GM12878 (cell line): ENCODE measurements around the gene TTLL6. TPM values are rescaled to one million over a fixed set of nuclear protein-coding genes. Genes with fewer than 3 reads are reported as not detected.

Experiments used
- ATAC-seq: fragments of 200-7000 bp; cut with Tn5 transposase; 3 replicates; pipeline ENCODE4 v1.9.1; 2020; ENCODE audit warnings: mild to moderate bottlenecking, moderate library complexity
- BruUV-seq: library from RNA; stranded (reverse); fragments of 400-500 nt; replicated peaks from 2 replicates; lab custom pipeline; 2021; lab: Mats Ljungman, UMichigan
- CTCF ChIA-PET: fragments of 300-600 bp; sonication (Branson Sonifier 250); formaldehyde crosslinking; extraction: SDS; loops from one replicate; lab custom pipeline; 2021; ENCODE audit warnings: inconsistent platforms; lab: Yijun Ruan, JAX
- POLR2A ChIA-PET: fragments of 350-600 bp; formaldehyde crosslinking; extraction: SDS; loops from one replicate; lab custom pipeline; 2021; ENCODE audit warnings: inconsistent platforms; lab: Charles Lee
- RAD21 ChIA-PET: fragments of 300-600 bp; sonication (Branson Sonifier 250); formaldehyde crosslinking; loops from one replicate; lab custom pipeline; 2023; ENCODE audit warnings: antibody characterized with exemption; ENCODE audit not compliant: unreplicated experiment; lab: Charles Lee
- SMC1A ChIA-PET: fragments of 300-600 bp; sonication (Branson Sonifier 250); formaldehyde crosslinking; loops from one replicate; lab custom pipeline; 2023; ENCODE audit not compliant: unreplicated experiment, uncharacterized antibody; lab: Charles Lee
- DNase-seq: peaks from one replicate; pipeline ENCODE4 v3.0.0-alpha.2; 2011; ENCODE audit warnings: low read depth, low spot score
- FAIRE-seq: peaks from 3 replicates; lab custom pipeline; 2011; peaks lifted over from hg19 to GRCh38; lab: Jason Lieb, UNC
- H2AFZ ChIP-seq: 2 replicates; pipeline ENCODE4 v1.6.0; 2011; ENCODE audit warnings: low read depth, low read length, control low read depth; ENCODE audit not compliant: control insufficient read depth
- H3K27ac ChIP-seq: 2 replicates; pipeline ENCODE4 v1.5.1; 2011; ENCODE audit warnings: control low read depth; ENCODE audit not compliant: control insufficient read depth, insufficient read depth
- H3K27me3 ChIP-seq, 2 experiments: replicated peaks in 1 of 2; 2 replicates each; pipeline versions ENCODE4 v1.6.0 to v1.6.1; 2011; ENCODE audit warnings: low read length in 1 of 2; ENCODE audit not compliant: control insufficient read depth in 2 of 2, insufficient read depth in 2 of 2
- H3K36me3 ChIP-seq, 2 experiments: 2 replicates each; pipeline ENCODE4 v1.5.1; 2011; ENCODE audit warnings: low read length in 1 of 2; ENCODE audit not compliant: control insufficient read depth in 2 of 2, insufficient read depth in 2 of 2
- H3K4me1 ChIP-seq: 2 replicates; pipeline ENCODE4 v1.6.1; 2011; ENCODE audit warnings: mild to moderate bottlenecking, low read length, moderate library complexity, mixed read lengths; ENCODE audit not compliant: control insufficient read depth, insufficient read depth
- H3K4me2 ChIP-seq: 2 replicates; pipeline ENCODE4 v1.6.0; 2011; ENCODE audit warnings: control low read depth; ENCODE audit not compliant: control insufficient read depth, insufficient read depth
- H3K4me3 ChIP-seq: fragments of 200-600 bp; sonication (generic); 2 replicates; pipeline ENCODE4 v1.5.1; 2016
- H3K79me2 ChIP-seq: 2 replicates; pipeline ENCODE4 v1.6.0; 2011; ENCODE audit warnings: low read length; ENCODE audit not compliant: control insufficient read depth, insufficient read depth
- H3K9ac ChIP-seq: 2 replicates; pipeline ENCODE4 v1.8.0; 2011; ENCODE audit warnings: low read length, control low read depth, mixed read lengths; ENCODE audit not compliant: control insufficient read depth, insufficient read depth
- H3K9me3 ChIP-seq: replicated peaks from 3 replicates; pipeline ENCODE4 v1.5.1; 2011; ENCODE audit warnings: mild to moderate bottlenecking, low read length; ENCODE audit not compliant: control insufficient read depth, insufficient read depth
- H4K20me1 ChIP-seq: 2 replicates; pipeline ENCODE4 v1.6.0; 2011; ENCODE audit not compliant: control insufficient read depth, insufficient read depth
- CBFB ChIP-seq: IDR thresholded peaks from 2 replicates; pipeline ENCODE4 v1.6.1; 2016; ENCODE audit warnings: antibody characterized with exemption, low read depth
- CHD1 ChIP-seq: IDR thresholded peaks from 2 replicates; pipeline ENCODE4 v1.6.1; 2012; ENCODE audit warnings: low read depth, low read length, improper control_type of control experiment
- HDAC6 ChIP-seq: fragments of 200-600 bp; sonication (generic); IDR thresholded peaks from one replicate; pipeline ENCODE4 v1.8.0; 2017; ENCODE audit warnings: antibody characterized with exemption; ENCODE audit not compliant: unreplicated experiment
- IKZF1 ChIP-seq: fragments of 450-650 bp; conservative IDR thresholded peaks from 2 replicates; pipeline ENCODE4 v1.6.1; 2017; ENCODE audit warnings: antibody characterized with exemption, mild to moderate bottlenecking
- IKZF2 ChIP-seq, 2 experiments: fragments of 450-650 bp; IDR thresholded peaks; 2 replicates each; pipeline ENCODE4 v1.6.1; 2017; ENCODE audit warnings: mild to moderate bottlenecking in 2 of 2, moderate library complexity in 2 of 2
- KLF5 ChIP-seq: fragments of 450-650 bp; IDR thresholded peaks from 2 replicates; pipeline ENCODE4 v1.6.1; 2014; ENCODE audit warnings: mild to moderate bottlenecking; ENCODE audit not compliant: partially characterized antibody
- MTA2 ChIP-seq: fragments of 450-650 bp; IDR thresholded peaks from 2 replicates; pipeline ENCODE4 v1.6.1; 2016; ENCODE audit warnings: low read depth, mild to moderate bottlenecking, moderate library complexity
- POLR2AphosphoS2 ChIP-seq: IDR thresholded peaks from 2 replicates; pipeline ENCODE4 v1.6.1; 2011; ENCODE audit warnings: low read depth, mild to moderate bottlenecking, low read length, improper control_type of control experiment, moderate library complexity
- RAD21 ChIP-seq: IDR thresholded peaks from 2 replicates; pipeline ENCODE4 v1.6.1; 2011; ENCODE audit warnings: mild to moderate bottlenecking, low read depth, low read length, moderate library complexity; ENCODE audit not compliant: insufficient read depth
- RB1 ChIP-seq: fragments of 450-650 bp; formaldehyde crosslinking; IDR thresholded peaks from 2 replicates; pipeline ENCODE4 v1.6.1; 2017; ENCODE audit warnings: mild to moderate bottlenecking, borderline replicate concordance
- RFX5 ChIP-seq: IDR thresholded peaks from 2 replicates; pipeline ENCODE4 v1.6.1; 2011; ENCODE audit warnings: low read depth, low read length, improper control_type of control experiment
- STAT1 ChIP-seq: fragments of 450-650 bp; conservative IDR thresholded peaks from 2 replicates; pipeline ENCODE4 v1.6.1; 2014; ENCODE audit warnings: antibody characterized with exemption, mild to moderate bottlenecking
- STAT3 ChIP-seq: IDR thresholded peaks from 2 replicates; pipeline ENCODE4 v1.6.1; 2011; ENCODE audit warnings: low read depth, low read length, improper control_type of control experiment
- YY1 ChIP-seq: IDR thresholded peaks from 2 replicates; pipeline ENCODE4 v1.6.1; 2011; ENCODE audit warnings: low read depth, mild to moderate bottlenecking, low read length
- ZSCAN29 ChIP-seq: fragments of 450-650 bp; IDR thresholded peaks from 2 replicates; pipeline ENCODE4 v1.6.1; 2017; ENCODE audit warnings: mild to moderate bottlenecking, moderate library complexity
- WGBS: methylation state at CpG from one replicate; pipeline ENCODE4 v1.1.6; 2016; ENCODE audit warnings: low lambda C conversion rate; ENCODE audit not compliant: insufficient replicate concordance, insufficient coverage; ENCODE audit errors: missing lambda C conversion rate; 5-methylcytosine and 5-hydroxymethylcytosine counted together
- in situ Hi-C: fragments of 300-500 bp; cut with MboI; formaldehyde crosslinking; loops from 9 replicates; pipeline ENCODE4 v1.14.3; 2018; ENCODE audit warnings: mixed read lengths
- intact Hi-C: fragments of 100-400 bp; cut with micrococcal nuclease; formaldehyde crosslinking; loops from one replicate; pipeline ENCODE4 v1.14.2; 2022; ENCODE audit not compliant: unreplicated experiment
- polyA plus RNA-seq, 11 experiments: library from polyadenylated mRNA; depleted of rRNA in 4 of 11; unstranded in 6 of 11; stranded (reverse) in 5 of 11; fragments of >200 nt; fragmentation: Nextera tagmentation in 4 of 11; fragmentation: Illumina TruSeq in 1 of 11; extraction: Ambion mirVana in 4 of 11; extraction: Trizol in 1 of 11; gene quantifications; 1 replicate in 1 of 11; 2 replicates in 10 of 11; pipeline versions ENCODE4 v1.2.1 to v1.2.3, GENCODE V29; 2011 to 2016; ENCODE audit warnings: inconsistent platforms in 2 of 11, missing spikeins in 2 of 11, low read depth in 1 of 11
- total RNA-seq, 4 experiments: library from RNA; depleted of rRNA in 3 of 4; stranded (reverse); fragments of >200 nt in 3 of 4; fragmentation: Illumina TruSeq in 1 of 4; extraction: Trizol in 1 of 4; gene quantifications; 2 replicates each; pipeline versions ENCODE4 v1.2.1 to v1.2.3, GENCODE V29; 2013 to 2021
- TF ChIP-seq, protein P1 (sequence below): fragments of 450-650 bp; IDR thresholded peaks from 2 replicates; pipeline ENCODE4 v1.6.1; 2016; ENCODE audit warnings: mild to moderate bottlenecking
- TF ChIP-seq, protein P2 (sequence below): IDR thresholded peaks from 2 replicates; pipeline ENCODE4 v1.6.1; 2012; ENCODE audit warnings: low read length, inconsistent platforms

TTLL6 gene
- total and polyA plus RNA-seq, 10 of the 15 experiments (the other 5 are each of a cell fraction or from before 2014, with no cell fraction given): 0.06 to 0.36 (median 0.13) TPM; not detected in 4

- TF ChIP-seq MTA2 (no peak), YY1 (0 out of 2 replicates have a peak, but pooled peaks have one; percentile 8), KLF5 (no peak), ZSCAN29 (no peak), CHD1 (no peak), RB1 (no peak), RAD21 (peak; percentile 83)
- TF ChIP-seq, protein P1, sequence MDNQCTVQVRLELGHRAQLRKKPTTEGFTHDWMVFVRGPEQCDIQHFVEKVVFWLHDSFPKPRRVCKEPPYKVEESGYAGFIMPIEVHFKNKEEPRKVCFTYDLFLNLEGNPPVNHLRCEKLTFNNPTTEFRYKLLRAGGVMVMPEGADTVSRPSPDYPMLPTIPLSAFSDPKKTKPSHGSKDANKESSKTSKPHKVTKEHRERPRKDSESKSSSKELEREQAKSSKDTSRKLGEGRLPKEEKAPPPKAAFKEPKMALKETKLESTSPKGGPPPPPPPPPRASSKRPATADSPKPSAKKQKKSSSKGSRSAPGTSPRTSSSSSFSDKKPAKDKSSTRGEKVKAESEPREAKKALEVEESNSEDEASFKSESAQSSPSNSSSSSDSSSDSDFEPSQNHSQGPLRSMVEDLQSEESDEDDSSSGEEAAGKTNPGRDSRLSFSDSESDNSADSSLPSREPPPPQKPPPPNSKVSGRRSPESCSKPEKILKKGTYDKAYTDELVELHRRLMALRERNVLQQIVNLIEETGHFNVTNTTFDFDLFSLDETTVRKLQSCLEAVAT: no peak
These were observed 92.6 kb downstream of the TTLL6 start (continued) for GRCh38 chr17:48724251-48725003.

GRCh38 chr17:48723423-48724250 lies 93.4 kb downstream of the TTLL6 start:
- no peak overlapping the region for H2AFZ ChIP-seq
- peaks cover 39 to 63% of the 10 kb centered on the region in 2 experiments for H3K27me3 ChIP-seq
- H4K20me1 ChIP-seq: no peaks in the 10 kb centered on the region
- H3K4me3 ChIP-seq: no peak overlapping the region
- H3K27ac ChIP-seq: no peak overlapping the region
- ATAC-seq (peak; percentile 34; the same call in 1 of the 3 replicates), DNase-seq (no peak), FAIRE-seq (peak; percentile 47)
- no peak overlapping the region for H3K9ac ChIP-seq
- H3K4me2 ChIP-seq: peak overlapping the region; percentile 63
- ChIA-PET RAD21 (interaction anchor here (0.7 to 5.5 kb wide), 15 partner anchors 14 to 169 kb away, joined by 3 to 67 read pairs (median 3); partner anchors contain the start of gene ATP5MC1), SMC1A (interaction anchor here (0.6 to 3.9 kb wide), 19 partner anchors 9 to 309 kb away, joined by 3 to 26 read pairs (median 4); no protein-coding TSS in a partner anchor), POLR2A (no interaction called here), CTCF (interaction anchor here (0.6 to 7.5 kb wide), 46 partner anchors 8 to 336 kb away, joined by 3 to 108 read pairs (median 5); partner anchors contain the start of gene ATP5MC1)
- H3K9me3 ChIP-seq: no peaks in the 10 kb centered on the region; the same call in 2 of the 3 replicates
- no peaks in the 10 kb centered on the region; the same call in 1 of the 2 replicates for H3K4me1 ChIP-seq
- WGBS: 9% methylated on average over 42 of the region's 42 CpGs
- no peaks in the 10 kb centered on the region for H3K79me2 ChIP-seq
- H3K36me3 ChIP-seq: no peaks in the 10 kb centered on the region
- intact Hi-C loops (loop anchor here (1.0 to 5.0 kb wide), 3 partner anchors 45 to 156 kb away; no protein-coding TSS in a partner anchor), in situ Hi-C loops (no loop called here)
- BruUV-seq: no TSS peak
- TF ChIP-seq POLR2AphosphoS2 (no peak), CBFB (no peak), RB1 (no peak), IKZF2 (IDR thresholded peaks at IDR 0.05) (no peak), RFX5 (no peak), CHD1 (no peak), HDAC6 (no peak), STAT3 (no peak), STAT1 (no peak), IKZF1 (no peak)
- TF ChIP-seq, protein P2, sequence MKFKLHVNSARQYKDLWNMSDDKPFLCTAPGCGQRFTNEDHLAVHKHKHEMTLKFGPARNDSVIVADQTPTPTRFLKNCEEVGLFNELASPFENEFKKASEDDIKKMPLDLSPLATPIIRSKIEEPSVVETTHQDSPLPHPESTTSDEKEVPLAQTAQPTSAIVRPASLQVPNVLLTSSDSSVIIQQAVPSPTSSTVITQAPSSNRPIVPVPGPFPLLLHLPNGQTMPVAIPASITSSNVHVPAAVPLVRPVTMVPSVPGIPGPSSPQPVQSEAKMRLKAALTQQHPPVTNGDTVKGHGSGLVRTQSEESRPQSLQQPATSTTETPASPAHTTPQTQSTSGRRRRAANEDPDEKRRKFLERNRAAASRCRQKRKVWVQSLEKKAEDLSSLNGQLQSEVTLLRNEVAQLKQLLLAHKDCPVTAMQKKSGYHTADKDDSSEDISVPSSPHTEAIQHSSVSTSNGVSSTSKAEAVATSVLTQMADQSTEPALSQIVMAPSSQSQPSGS: no peak
